ENCODE measurements around the gene CCR8. TPM values are rescaled to one million over a fixed set of nuclear protein-coding genes. Genes with fewer than 3 reads are reported as not detected.

Gene CCR8
- total and polyA plus RNA-seq, 2 donors (not counting 1 experiment from before 2014, with no cell fraction given) = not detected

DNA sequence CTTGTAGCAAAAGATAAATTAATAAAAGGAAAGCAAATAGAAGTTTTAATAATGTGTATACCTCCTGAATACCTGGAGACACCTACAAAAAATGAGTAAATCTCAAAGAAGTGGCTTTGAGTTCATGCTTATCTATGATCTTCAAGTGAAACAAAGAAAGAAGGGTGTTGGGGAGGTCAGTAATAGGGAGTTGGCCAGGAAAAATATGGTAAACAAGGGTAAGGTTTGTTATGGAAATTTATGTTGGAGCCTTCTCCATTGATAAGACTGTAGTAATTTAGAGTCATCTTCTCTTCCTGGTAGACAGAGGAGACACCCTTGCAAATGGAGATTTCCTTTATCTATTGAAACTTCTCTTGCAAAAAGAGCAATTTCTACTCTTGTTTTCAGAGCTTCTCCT is 6.6 kb upstream of the CCR8 start:
- DNase-seq (no peak), ATAC-seq (ENCODE audit: low read depth) (no peak)
- no peak overlapping the region for H3K4me3 ChIP-seq (ENCODE audit: control extremely low read depth in 1 of 5, extremely low read depth in 1 of 5, insufficient read depth in 1 of 5, low read depth in 2 of 5, low read length in 4 of 5)
- no peak overlapping the region for H3K27ac ChIP-seq (ENCODE audit: low read length in 2 of 2)
- Mint-ChIP-seq H3K9me3 (ENCODE audit: insufficient read depth) (no peaks in the 10 kb centered on the region), H3K4me1 (peaks cover 3% of the 10 kb centered on the region), H3K27ac (no peak overlapping the region), H3K27me3 (peaks cover 12% of the 10 kb centered on the region), H3K4me3 (no peak overlapping the region)
- intact Hi-C loops (cut with micrococcal nuclease) = no loop called here
- H2AFZ ChIP-seq (ENCODE audit: insufficient read depth, low read depth, low read length, poor library complexity, severe bottlenecking) = no peak overlapping the region
- no peaks in the 10 kb centered on the region for H3K9me3 ChIP-seq (ENCODE audit: control extremely low read depth in 1 of 3, control insufficient read depth in 2 of 3, insufficient read depth in 1 of 3, low read length in 2 of 3)
- no peaks in the 10 kb centered on the region for H3K36me3 ChIP-seq (replicated peaks in 1 of 2; ENCODE audit: control extremely low read depth in 1 of 2, control insufficient read depth in 1 of 2, extremely low read depth in 1 of 2, insufficient read depth in 2 of 2, low read length in 1 of 2)
- no peaks in the 10 kb centered on the region for H3K4me1 ChIP-seq (ENCODE audit: control insufficient read depth in 2 of 2, insufficient read depth in 2 of 2, low read length in 2 of 2)
- CTCF ChIA-PET = no interaction called here
- no peak overlapping the region for H3K9ac ChIP-seq (ENCODE audit: low read length)
- no peaks in the 10 kb centered on the region for H4K20me1 ChIP-seq (ENCODE audit: control insufficient read depth, insufficient read depth, low read length, poor library complexity, severe bottlenecking)
- no peak overlapping the region for H3K4me2 ChIP-seq (replicated peaks; ENCODE audit: low read depth, low read length, poor library complexity, severe bottlenecking)
- no peaks in the 10 kb centered on the region for H3K79me2 ChIP-seq (ENCODE audit: control insufficient read depth, insufficient read depth, low read length)
- peaks cover 0 to 4% (median 0%) of the 10 kb centered on the region in 4 experiments for H3K27me3 ChIP-seq (replicated peaks in 1 of 4; ENCODE audit: control extremely low read depth in 1 of 4, control insufficient read depth in 3 of 4, insufficient read depth in 4 of 4, low read length in 3 of 4)
- TF ChIP-seq EZH2 (IDR thresholded peaks at IDR 0.05; ENCODE audit: borderline replicate concordance, insufficient read depth, low read depth, low read length, poor library complexity, severe bottlenecking) (no peak), CTCF (IDR thresholded peaks at IDR 0.05) (no peak)
- POLR2A ChIA-PET = no interaction called here

DNA sequence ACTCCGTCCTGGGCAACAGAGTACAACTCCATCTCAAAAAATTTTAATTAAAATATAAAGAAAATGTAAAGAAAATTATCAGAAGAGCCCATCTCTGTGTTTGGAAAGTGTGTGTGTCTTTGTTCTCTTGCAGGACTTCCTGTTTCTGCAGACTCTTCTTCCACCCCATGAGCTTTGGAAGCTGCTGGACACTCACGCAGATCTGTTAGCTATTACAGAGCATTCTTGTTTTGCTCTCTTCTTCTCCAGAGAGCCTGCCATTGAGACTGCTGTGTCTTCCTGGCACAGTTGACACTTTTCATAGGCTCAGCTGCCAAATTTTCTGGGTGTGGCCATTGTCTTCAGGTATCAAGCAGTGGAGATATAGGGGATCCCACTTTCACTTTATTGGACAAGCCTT is 6.0 kb upstream of the CCR8 start:
- Mint-ChIP-seq H3K27ac (no peak overlapping the region), H3K4me1 (peaks cover 5% of the 10 kb centered on the region), H3K9me3 (ENCODE audit: insufficient read depth) (no peaks in the 10 kb centered on the region), H3K4me3 (no peak overlapping the region), H3K27me3 (peaks cover 9% of the 10 kb centered on the region)
- intact Hi-C loops (cut with micrococcal nuclease) = no loop called here
- Histone ChIP-seq H3K36me3 (replicated peaks in 1 of 2; ENCODE audit: control extremely low read depth in 1 of 2, control insufficient read depth in 1 of 2, extremely low read depth in 1 of 2, insufficient read depth in 2 of 2, low read length in 1 of 2) (no peaks in the 10 kb centered on the region), H3K4me3 (ENCODE audit: control extremely low read depth in 1 of 5, extremely low read depth in 1 of 5, insufficient read depth in 1 of 5, low read depth in 2 of 5, low read length in 4 of 5) (no peak overlapping the region), H3K27me3 (replicated peaks in 1 of 4; ENCODE audit: control extremely low read depth in 1 of 4, control insufficient read depth in 3 of 4, insufficient read depth in 4 of 4, low read length in 3 of 4) (peaks cover 0 to 4% (median 0%) of the 10 kb centered on the region in 4 experiments), H3K9me3 (ENCODE audit: control extremely low read depth in 1 of 3, control insufficient read depth in 2 of 3, insufficient read depth in 1 of 3, low read length in 2 of 3) (no peaks in the 10 kb centered on the region), H3K79me2 (ENCODE audit: control insufficient read depth, insufficient read depth, low read length) (no peaks in the 10 kb centered on the region), H3K4me1 (ENCODE audit: control insufficient read depth in 2 of 2, insufficient read depth in 2 of 2, low read length in 2 of 2) (no peaks in the 10 kb centered on the region), H3K27ac (ENCODE audit: low read length in 2 of 2) (no peak overlapping the region), H2AFZ (ENCODE audit: insufficient read depth, low read depth, low read length, poor library complexity, severe bottlenecking) (no peak overlapping the region), H4K20me1 (ENCODE audit: control insufficient read depth, insufficient read depth, low read length, poor library complexity, severe bottlenecking) (no peaks in the 10 kb centered on the region), H3K4me2 (replicated peaks; ENCODE audit: low read depth, low read length, poor library complexity, severe bottlenecking) (no peak overlapping the region), H3K9ac (ENCODE audit: low read length) (no peak overlapping the region)
- POLR2A ChIA-PET = no interaction called here
- DNase-seq (no peak), ATAC-seq (ENCODE audit: low read depth) (no peak)
- CTCF ChIA-PET = no interaction called here
- TF ChIP-seq EZH2 (IDR thresholded peaks at IDR 0.05; ENCODE audit: borderline replicate concordance, insufficient read depth, low read depth, low read length, poor library complexity, severe bottlenecking) = no peak
- no peak for TF ChIP-seq CTCF (IDR thresholded peaks at IDR 0.05)
- WGBS (ENCODE audit: insufficient coverage) = no CpG with 5 or more reads among the region's 2 CpGs

All from B cell (primary cell).